ENCODE results near the gene CDYL2.

GRCh38 chr16:80618862-80619648, 185.3 kb downstream of the CDYL2 start:
- TF ChIP-seq CTCF (IDR thresholded peaks at IDR 0.05) (no peak), EZH2phosphoT487 (IDR thresholded peaks at IDR 0.05) (no peak)
